Measurements from ENCODE around the gene NSUN2.

Gene NSUN2

DNA sequence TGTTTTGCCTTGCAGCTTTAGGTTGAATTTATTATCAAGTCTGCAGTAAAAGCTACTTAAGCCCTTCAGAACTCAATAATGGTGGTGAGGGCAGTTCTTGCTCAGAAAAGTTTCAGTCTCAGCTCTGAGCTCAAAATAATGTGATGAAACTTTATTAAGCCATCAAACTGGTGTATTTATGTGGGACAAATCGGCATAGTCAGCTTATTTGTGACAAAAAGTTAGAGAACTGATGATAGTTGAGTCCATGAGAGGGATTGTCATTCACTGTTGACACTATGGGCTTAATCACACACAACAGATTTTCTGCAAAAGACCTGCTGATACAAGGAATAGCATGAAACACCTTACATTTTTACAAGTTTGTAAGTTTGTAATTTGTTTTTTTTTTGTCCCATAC, 9.8 kb upstream of the NSUN2 start:
- FAIRE-seq: no peak

DNA sequence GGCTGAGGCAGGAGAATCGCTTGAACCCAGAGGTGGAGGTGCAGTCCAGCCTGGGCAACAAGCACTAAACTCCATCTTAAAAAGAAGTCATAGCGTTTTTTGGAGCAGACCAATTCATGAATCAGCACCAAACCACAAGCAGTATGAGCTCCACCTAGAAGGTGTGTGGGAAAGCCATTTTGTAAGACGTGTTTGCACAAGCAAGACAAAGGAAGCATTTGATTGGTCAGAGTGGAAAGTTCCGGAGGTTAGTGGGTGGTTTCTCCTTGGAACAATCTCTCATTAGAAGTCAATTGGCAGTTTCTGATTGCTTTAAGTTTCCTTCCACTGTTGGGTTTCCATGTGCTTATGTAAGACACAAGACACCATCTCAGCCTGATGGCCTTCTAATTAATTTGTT, 5.4 kb upstream of the NSUN2 start:
- FAIRE-seq: no peak

DNA sequence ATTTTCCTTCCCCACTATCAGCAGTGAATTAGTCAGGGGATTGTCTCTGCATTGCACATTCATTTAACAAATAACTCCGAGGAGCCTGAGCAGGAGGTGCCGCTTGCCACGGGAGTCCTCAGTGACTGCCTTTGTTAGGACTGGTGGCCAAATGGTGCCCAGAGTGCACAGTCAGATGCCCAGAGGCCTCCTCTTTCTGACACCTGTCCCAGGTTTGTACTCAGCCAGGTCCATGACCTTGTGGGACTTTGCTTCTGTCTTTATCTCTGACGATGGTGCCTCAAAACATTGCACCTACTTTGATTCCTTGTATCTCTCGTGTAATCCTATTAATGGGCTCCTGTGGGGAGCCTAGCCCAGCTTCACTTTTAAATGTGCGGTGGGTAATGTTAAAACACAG, 4.7 kb upstream of the NSUN2 start:
- no peak for FAIRE-seq

DNA sequence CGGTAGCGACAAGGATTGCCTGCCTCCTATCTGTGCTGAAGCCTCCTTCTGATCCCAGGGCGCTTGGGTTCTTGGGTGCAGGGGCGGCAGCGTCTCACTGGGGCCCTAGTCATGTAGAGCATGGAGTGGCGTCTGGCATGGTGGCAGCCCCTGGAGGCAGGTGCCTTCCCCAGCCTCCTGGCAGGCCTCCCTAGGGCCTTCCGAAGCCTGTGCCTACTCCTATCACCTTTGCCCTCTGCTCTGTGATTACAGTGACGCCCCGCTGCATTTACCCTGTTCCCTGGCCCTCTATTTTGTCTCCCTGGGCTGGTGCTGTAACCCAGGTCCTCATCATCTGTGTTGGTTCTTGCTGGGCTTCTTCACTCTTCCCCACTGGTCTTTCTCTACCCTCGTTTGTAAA, 4.2 kb upstream of the NSUN2 start:
- no peak for FAIRE-seq

DNA sequence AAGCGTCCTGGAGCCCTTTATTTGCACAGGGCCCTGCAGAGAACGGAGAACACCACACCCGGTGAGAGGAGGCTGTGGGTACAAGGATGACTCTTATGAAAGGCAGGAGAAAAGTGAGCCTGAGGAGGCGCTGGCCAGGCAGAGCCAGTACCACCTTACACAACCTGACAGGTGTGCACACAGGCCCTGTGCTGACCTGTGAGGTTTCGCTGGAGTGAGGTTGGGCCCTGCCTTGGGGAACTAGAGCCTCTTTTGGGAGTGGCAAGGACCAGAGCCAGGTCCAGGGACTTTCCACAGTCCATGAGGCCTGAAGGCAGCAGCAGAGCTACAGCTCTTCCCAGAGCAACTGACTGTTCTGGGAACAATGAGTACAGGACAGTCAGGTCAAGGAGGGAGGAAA, 3.4 kb upstream of the NSUN2 start:
- no peak for FAIRE-seq

DNA sequence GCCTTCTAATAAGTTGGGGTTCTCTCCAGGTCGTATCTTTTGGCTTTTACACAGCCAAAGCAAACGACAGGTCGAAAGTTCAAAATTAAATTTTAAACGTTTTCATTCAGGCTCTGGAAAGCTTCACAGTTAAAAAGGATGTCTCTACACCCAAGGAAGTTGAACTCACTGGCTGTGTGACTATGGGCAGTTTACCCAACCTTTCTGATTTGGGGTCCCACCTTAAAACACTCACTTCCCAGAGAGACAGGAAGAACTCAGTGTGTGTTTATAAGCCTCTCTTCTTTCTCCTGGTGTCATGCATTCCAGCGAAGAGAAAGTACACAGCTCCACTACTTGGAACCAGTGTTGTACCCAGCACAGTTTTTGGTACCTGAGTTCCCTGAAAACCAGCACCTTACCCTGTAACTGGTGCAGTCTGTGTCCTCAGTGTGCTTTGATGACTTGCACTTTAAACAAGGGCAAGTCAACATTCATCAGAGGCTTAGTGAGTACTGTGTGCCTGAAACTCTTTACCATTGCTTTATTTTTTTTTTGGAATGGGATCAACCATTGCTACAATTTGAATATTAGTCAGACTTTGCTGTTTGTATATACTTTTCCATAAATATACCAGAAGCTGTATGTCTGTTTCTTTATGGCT, 2.1 kb upstream of the NSUN2 start:
- no peak for FAIRE-seq

DNA sequence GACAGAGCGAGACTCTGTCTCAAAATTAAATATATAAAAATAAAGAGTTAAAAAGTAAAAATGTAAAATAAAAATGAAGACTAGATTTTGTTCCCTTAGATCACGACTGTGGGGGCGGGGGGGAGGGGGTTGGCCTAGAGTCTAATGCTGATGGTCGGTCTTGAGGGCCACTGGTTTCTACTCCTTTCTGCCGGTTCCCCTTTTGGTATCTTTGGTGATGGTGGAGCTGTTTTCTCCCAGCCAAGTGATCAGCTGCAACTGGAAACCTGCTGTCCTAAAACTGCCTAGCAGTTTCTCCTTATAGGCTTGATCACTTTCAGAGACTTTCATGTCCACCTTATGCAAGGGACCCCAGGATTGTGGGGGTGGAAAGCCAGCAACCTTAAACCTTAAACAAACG, 1.5 kb upstream of the NSUN2 start:
- FAIRE-seq: no peak

DNA sequence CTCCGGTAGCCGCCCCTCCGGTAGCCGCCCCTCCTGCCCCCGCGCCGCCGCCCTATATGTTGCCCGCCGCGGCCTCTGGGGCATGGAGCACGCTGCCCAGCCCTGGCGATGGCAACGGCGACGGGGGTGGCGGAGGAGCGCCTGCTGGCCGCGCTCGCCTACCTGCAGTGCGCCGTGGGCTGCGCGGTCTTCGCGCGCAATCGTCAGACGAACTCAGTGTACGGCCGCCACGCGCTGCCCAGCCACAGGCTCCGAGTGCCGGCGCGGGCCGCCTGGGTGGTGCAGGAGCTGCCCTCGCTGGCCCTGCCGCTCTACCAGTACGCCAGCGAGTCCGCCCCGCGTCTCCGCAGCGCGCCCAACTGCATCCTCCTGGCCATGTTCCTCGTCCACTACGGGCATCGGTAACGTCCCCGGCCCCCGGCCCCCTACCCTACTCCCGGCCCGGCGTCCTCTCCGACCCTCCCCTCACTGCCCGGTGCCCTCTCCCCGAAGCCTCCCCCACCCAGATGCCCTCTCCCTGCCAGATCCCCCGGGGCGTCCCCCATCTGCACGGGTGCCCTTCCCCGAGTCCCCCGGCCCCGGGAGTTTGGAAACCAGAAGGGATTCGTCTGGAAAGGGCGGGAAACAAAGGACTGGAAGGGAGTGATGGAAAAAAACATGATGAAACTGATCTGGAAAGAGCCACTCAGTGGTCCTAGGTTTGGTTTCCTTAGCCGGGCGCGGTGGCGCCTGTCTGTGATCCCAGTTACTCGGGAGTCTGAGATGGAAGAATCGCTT, 813 bp upstream of the NSUN2 start:
- FAIRE-seq: no peak

DNA sequence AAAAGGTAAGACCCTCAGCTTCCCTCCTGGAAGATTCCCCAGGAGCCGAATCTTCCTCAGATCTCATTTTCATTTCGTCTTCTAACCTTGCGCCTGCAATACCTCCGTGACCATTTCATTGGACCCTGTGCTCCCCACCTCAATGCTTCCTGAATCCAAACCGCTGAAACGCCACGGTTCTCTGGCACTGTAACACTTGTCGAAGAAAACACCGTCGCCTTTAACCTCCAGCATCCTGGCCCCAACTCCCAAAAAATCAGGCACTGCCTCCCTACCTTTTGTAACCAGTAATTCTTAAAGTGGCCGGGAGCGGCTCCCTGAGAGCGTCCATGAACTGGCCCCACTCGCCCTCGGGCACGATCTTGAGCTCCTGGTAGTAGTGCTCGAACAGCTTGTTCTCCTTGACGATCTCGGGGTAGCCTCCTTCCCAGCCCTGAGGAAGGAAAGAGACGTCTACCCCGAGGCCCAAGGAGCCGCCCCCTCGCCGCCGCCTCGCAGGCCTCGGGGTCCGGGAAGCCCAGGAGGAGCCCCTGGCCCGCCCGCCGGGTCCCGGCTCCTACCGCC, 438 bp downstream of the NSUN2 start:
- no peak for FAIRE-seq

DNA sequence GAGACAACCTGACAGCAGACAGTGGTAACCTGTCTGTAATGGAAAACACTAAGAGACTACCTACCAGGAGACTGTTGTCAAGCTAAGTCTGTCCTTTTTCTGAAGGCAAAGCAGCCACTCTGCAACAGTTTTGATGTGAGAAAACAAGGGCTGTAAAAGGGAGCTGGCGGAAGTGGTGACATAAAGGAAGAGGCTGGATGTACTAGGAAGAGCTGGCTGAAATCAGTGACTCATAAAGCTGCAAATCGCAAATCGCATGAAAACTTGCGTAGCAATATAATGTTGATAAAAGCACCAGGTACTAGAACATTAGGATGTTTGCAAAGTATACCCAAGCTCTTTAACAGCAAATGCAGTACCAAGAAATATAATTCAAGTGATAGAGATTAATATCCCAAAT, 1.4 kb downstream of the NSUN2 start:
- no peak for FAIRE-seq

DNA sequence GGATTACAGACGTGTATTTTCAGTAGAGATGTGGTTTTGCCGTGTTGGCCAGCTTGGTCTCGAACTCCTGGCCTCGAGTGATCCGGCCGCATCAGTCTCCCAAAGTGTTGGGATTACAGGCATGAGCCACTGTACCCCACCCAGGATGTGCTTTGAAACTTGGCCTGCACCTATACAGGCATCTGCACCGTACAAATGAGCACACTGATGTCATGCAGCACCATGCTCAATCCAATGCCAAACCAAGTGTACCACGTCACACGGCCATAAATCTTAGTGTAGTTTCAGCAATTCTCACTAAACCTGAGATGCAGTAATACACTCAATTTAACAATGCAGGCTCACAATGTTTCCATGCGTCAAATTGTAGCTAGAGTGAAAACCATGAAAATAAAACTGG, 6.3 kb downstream of the NSUN2 start:
- FAIRE-seq: no peak

DNA sequence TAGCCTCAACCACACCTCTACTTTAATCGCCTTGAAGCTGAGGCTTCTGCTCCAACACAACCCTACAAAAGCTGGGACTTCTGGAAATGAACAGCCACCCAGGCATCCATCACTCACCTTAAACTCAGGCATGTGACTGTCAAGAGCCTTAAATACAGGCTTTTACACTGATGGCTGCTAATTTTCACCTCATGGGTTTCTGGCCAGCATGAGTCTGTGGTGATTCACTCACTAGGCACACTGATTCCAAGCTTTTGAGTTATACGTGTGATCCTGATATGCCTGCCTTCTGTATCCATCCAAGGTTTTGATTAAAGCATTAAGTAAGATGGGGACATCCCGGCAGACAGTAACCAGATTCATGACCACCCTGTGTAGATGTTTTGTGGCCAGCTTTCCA, 8.9 kb downstream of the NSUN2 start:
- no peak for FAIRE-seq

DNA sequence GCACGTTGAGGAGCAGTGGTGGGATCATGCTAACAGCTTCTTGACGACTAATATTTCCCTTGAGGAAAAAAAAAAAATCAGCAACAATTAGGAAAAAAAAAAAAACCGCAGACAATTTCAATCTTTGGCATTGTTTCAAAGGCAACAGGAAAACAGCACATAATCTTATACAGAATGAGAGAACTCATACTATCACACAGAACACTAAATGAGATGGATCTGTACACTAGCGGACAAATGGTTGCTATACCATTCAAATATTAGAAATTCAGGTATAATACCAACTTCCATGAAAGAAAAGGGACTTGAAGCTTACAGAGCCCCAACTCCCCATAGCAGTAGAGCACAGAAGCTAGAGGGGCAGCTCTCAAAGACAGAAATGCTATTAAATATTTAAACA, 9.6 kb downstream of the NSUN2 start:
- no peak for FAIRE-seq

DNA sequence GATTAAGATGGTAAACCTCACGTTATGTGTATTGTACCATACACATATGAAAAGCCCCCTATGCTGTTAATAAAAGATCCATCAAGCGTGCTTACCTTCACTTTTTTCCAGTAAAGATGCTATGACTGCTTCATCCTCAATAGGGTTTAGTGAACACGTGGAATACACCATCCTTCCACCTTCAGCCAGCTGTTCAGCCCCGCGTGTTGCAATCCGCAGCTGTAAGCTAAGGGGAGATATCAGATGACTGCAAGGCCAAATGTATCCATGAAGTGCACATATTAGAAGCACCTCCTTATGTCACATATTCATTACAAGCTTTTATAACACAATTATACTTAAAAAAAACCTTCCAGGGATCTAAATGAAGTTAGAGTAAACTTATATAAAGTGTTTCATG, 16.2 kb downstream of the NSUN2 start:
- no peak for FAIRE-seq

DNA sequence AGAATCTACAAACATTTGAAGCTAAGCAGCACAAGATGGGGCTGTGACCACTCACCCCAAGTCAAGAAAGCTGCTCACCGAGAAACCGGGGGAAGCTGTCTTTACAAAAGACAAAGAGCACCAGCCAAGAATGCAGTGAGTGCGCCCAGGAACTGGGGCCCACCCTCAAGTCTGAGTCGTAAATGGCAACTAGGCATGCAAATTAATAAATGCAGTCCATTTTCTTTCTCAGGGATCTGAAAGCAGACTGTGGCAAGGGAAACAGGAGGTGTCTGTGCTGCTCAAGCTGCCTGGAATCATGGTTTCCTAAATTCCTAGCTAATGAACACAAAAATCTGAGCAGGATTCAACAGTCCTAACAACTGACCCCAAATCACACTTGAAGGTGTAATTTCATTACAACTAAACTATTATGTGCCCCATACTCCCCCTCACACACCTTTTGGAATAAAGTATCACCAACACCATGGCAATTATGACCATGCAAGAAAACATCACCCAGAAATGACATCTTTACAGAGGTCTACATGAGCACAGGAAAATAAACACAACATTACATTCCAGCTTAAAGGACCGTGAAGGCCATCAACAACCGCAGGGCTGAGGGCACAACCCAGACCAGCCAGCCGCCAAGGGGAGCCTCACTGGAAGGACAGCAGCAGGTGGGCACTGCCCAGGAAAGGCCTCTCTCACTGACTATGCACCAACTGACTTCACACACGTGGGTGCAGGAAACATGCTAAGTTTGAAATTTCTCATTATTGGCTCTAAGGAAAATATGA, 17.6 kb downstream of the NSUN2 start:
- FAIRE-seq: no peak

DNA sequence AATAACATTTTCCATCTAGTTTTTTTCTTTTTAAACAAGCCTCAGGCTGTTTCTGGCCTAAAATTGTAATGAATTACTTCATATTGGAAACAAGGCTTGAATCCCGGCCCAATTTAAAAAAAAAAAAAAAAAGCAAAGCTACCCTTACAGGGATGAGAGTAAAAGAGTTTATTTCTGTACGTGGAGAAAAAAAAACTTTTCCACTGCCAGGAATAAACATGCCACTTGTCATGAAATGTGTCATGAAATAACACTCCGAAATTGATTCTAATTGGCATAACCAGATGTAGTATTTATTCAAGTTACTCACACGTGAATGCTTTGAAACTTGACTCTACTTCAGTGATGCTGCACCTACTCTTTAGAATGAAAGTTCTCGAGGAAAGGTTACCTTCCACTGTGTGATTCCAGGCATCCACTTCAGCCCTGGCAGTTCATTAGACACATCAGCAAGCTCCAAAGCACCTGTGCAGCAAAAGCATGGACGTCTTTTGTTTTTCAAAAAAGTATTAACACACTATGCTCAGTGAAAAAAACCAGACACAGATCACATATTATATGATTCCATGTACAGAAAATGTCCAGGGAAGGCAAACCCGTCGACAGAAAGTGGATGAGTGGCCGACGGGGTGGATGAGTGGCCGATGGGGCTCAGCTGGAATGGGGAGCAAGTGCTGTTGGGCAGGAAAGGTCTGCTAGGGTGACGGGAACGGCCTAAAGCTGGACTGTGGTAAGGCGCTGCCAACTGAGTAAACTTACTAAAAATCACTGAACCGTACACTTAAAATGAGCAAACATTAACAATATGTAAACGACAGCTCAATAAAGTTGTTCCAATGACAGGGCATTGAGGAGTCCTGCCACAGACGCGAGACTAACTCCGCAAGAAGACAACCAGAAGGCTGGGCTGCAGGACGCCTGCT, 21.2 kb downstream of the NSUN2 start:
- FAIRE-seq: no peak

DNA sequence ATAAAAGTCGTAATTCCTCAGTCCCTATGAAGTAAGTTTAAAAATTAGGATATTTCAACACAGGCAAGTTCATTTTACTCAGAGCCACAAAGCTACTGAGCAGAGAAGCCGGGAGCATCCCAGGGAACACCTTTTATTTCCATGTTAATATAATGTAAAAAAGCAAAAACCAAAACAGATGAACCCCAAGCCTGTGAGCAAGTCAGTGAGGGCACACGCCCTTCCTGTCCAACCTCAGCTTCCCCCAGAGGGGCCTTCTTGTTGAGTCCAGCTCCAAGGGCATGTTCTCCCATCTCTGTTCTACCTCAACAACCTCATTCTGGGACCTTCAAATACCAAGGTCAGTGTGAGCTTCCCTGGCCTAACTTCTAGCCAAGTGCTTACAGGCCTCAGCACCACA, 24.8 kb downstream of the NSUN2 start:
- no peak for FAIRE-seq

DNA sequence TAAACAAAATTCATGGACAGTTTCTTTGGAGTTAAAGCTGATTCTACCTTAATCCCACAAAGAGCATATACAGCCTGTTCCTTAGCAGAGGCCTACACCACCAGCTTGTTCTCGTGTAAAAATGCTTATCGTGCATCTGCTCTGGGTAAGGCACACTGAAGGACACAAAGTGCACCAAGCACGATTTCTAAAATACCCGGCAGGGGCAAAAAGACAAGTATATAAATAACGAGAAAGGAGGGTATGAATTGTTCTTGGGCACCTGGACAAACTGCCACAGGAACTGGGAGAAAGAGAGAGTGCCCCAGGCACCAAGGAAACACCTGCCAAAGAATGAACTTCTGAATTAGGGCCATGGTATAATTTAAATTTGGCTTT, 25.3 kb downstream of the NSUN2 start:
- no peak for FAIRE-seq

DNA sequence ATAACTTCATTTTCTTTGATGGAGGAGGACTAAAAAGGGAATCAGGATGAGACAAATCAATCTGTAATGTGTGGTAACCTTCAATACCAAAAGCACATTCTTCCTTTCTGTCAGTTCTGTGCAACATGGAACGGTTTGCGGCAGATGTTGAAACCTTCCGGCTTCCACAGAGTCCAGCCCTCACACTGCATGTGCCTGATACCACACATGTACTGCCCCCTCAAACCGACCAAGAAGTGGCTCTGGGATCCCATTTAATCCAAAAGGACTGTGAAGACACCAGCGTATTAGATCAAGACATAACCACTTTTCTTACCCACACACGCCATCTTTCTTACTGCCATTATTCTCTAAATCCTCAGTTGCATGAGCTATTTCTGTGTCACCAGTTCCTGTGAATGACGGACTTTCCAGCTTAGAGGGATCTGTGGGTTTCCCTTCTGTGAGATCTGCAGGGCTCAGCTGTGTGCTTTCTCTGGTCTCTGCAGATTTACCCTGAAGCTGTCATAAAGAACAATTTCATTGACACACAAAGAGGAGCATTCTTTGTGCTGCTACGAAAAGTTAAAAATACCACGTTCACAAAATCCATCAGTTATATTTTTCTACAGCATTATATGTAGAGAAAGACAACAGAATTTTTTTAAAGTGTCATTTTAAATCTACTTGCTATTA, 25.8 kb downstream of the NSUN2 start:
- no peak for FAIRE-seq

DNA sequence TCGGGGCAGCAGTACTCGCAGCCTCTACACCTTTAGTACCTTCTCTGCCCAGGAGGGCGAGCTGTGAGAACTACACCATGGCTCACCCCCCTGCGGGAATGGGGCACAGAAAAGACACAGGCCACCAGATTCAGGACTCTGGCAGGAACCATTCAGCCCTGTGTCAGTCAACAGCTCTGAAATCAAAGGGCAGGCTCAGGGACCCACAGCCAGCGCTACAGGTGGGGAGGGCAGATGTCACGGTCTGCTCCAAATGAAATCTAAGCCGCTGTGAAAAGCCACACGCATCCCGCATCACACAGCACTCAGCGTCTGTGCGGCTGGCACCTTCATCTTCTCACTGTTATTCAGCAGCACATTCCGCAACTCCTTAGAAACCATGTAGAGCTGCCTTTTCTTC, 27.9 kb downstream of the NSUN2 start:
- no peak for FAIRE-seq

DNA sequence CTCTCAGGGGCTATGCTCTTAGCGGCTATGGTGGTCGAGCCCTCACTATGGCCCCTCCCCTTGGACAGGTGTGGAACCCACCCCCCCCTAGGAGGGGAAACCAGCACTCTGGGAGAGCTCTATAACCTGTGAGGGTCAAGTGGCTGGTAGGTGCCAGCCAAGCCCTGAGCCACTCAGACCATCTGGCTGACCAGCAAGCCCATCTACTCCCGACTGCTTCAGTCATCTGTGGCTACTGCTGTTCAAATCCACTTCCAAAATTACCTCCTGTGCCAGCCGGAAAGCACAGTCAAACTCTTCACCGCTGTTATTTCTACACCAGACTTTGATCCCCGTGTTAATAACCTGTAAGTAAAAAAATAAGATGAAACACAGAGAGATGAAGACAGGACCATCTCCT, 28.5 kb downstream of the NSUN2 start:
- no peak for FAIRE-seq

DNA sequence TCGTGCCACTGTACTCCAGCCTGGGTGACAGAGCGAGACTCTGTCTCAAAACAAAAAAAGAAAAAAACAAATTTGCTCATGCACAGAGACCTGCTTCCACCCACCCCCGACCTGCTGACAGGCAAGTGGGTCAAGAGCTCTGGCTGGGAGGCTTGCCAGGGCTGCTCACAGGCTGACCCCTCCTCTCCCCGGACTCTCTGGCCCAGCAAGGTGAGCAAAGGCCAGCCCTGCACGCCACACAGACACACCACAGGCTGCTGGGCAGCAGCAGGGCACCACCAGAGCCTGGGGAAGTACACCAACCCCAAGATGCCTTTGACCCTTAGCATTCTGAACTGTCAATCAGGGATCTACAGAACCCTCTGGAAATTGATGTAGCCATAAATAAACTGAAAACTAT, 29.2 kb downstream of the NSUN2 start:
- FAIRE-seq: no peak
